IPS DF 4.7 (cell line): Measurements from ENCODE around the gene SPAG9.

Source experiments
- DNase-seq: peaks from one replicate; pipeline ENCODE4 v3.0.0-alpha.2; 2013; ENCODE audit warnings: low spot score; ENCODE audit errors: extremely low read depth

Gene SPAG9

DNA sequence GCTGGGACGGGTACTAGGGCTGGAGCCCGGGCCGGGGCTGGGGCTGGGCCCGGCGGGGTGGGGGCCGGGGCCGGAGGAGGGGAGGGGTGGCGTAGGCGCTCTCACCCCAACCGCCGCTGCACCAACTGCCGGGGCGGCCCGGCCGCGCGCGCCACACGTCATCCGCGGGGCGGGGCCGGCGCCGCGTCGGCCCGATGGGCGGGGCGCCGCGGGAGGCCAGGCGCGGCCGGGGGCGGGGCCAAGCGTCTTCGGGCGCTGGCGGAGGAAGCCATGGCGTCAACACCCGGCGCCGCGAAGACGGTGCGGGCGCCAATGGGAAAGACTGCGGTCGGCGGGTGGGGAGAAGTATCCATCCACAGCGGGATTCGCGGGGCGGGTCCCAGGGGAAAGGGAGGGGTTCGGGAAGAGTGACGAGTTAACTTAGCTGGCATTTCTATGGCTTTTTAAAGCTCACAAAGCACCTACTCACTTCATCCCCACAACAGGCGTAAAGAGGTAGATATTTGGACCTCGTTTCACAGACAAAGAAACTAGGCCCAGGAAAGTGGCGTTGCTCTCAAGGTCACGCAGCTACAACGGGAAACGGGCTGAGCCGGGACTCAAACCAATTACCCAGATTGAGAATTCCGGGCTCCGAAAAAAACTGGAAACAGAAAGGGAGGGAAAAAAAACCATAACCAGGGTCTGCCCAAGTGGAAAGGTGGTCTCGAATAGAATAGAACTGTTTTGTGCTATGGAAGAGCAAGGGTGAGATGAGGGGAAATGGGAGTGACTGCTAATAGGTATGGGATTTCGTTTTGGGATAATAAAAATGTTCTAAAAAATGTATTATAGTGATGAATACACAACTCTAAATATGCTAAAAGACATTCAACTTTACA, at the start of gene SPAG9:
Gene SPAG9 (minus strand): TSS at position 130 of the 881 bp plus-strand sequence. CDS start 212 bp downstream, outside the sequence.
- no peak for DNase-seq

GRCh38 chr17:51169340-51169739, 48.7 kb upstream of the SPAG9 start:
- DNase-seq = no peak

DNA sequence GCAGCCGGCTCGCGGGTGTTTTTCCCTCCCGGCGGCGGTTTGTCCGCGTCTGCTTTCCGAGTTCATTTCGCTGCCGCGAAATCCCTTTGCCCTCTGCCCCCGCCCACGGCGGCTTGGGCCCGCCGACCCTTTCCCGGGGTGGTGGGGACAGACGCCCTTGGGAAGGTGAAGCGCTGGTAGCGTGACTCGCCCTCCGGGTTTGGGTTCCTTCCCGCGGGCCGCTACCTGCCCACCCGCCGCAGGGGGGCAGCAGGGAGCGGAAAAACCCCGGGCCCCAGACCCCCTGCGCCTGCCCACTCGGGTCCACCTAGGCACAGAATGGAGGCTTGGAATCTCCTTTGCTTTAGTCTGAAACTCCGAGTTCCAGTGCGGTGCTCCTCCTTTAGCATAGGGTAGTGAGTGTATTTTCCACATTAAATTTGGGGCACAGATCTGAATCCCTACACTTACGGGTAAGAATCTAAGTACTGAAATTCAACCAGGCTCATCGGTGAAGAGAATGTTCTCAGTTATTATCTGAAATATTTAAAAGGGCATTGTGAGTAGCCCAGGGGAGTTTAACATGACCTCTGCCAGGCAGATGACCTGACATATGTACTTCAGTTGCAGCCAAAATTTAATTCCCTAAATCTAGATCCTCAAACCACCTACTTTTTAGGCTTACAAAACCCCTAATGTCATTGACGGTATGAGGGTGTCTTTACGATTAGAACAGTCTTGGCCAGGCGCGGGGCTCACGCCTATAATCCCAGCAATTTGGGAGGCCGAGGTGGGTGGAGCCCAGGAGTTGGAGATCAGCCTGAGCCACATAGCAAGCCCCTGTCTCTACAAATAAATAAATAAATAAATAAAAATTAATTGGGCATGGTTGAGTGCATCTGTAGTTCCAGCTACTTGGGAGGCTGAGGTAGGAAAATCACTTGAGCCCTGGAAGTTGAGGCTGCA, 46.6 kb upstream of the SPAG9 start:
- no peak for DNase-seq

DNA sequence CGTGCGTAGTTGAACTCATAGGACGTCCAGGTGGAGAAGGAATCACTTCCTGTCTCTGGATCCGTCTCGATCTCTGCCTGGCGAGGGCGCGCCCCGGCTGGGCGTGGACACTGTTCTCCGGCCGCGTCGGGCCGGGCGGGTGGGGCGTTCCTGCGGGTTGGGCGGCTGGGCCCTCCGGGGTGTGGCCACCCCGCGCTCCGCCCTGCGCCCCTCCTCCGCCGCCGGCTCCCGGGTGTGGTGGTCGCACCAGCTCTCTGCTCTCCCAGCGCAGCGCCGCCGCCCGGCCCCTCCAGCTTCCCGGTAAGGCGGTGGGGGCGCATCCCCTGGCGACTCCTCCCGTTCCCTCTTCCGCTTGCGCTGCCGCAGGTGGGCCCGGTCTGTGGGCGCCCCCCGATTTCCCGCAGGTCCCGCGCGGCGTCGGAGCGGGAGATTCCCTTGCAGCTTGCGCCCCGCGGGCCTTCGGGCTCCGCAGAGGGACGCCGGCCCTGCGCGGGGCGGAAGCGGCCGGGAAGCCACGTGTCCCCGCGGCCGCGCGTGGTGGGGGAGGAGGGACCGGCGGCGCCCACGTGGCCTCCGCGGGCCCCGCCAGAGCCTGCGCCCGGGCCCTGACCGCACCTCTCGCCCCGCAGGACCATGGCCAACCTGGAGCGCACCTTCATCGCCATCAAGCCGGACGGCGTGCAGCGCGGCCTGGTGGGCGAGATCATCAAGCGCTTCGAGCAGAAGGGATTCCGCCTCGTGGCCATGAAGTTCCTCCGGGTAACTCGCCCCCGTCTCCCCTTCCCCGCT, 45.7 kb upstream of the SPAG9 start, which contains the start of gene NME2:
Gene NME2 (plus strand): TSS at position 214 of the 789 bp plus-strand sequence. CDS start 420 bp downstream, at position 634.
- peak; percentile 33 for DNase-seq

- no peak for DNase-seq
Observed at GRCh38 chr17:51165680-51166197, 45.1 kb upstream of the SPAG9 start.

DNA sequence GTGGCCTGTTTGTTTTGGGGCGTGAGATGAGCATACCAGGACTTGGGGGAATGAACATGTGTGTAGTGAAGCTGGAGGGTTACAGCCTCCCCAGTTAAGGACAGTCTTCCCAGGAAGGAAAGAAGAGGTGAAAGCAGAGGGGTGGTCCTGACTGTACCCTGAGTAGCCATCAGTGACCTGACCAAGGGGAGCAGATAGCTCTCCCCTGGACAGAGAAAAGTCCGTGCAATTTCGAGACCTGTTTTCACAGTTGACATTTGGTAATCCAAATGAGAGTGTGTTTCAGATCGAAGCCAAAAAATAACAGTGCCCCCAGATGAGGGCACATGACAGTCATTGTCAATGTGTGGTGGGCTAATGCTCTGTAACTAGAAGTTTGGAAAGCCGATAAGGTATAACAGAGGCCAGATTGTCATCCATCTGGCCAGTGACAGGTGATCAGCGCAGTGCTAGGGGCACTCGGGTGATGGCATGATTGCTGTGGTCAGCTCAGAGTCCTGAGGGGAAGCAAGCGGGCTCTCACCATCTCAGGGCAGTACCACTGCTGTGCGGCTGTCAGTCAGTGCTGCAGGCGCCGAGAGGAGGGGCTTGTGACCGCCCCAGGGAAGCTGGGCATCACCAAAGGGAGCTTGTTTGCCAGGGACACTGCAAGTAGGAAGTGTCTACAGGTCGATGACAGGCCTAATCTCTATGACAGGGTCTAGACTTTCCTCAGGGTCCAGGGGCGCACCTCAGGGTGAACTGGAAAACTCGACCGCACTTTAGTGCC, 44.4 kb upstream of the SPAG9 start:
- DNase-seq = no peak

GRCh38 chr17:51161541-51161940, 40.9 kb upstream of the SPAG9 start:
- DNase-seq = no peak

DNA sequence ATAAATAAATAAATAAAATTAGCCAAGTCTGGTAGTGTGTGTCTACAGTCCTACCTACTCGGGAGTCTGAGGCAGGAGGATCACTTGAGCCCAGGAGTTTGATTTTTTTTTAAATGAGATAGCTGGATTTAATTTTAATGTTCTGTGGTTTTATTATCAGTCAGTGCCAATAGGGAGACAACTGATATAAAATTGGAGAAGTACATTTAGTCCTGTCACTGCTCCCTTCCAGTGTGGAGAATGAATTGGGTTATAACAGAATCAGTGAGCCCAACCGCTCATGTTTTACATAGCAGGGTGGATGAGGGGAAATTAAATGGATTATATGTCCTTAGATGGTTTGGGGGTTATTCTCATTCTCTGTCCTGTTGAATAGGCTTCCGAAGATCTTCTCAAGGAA, 38.9 kb upstream of the SPAG9 start:
- no peak for DNase-seq

- DNase-seq = no peak
Observed at GRCh38 chr17:51155416-51155815, 34.7 kb upstream of the SPAG9 start.

DNA sequence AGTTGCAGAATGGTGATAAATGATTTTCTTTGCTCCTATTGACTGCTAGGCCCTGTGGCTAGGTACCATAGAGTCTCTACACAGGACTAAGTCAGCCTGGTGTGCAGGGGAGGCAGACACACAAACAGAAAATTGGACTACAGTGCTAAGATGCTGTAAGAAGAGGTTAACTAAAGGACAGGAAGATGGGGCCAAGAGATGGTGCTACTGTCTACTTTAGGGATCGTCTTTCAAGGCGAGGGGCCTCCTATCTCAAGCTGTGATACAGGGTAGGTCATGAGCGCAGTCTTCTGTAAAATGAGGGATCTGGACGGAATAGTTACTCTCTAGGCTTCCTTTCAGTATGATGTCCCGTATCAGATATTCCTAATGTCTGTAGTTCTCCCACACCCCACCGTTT, 33.5 kb upstream of the SPAG9 start:
- DNase-seq = no peak

GRCh38 chr17:51153210-51154072, 32.8 kb upstream of the SPAG9 start, which contains the start of gene NME1:
NME1 (plus strand) TSS chr17:51153559; CDS start chr17:51155655, 2,096 bp downstream.
- DNase-seq = peak; percentile 98

DNA sequence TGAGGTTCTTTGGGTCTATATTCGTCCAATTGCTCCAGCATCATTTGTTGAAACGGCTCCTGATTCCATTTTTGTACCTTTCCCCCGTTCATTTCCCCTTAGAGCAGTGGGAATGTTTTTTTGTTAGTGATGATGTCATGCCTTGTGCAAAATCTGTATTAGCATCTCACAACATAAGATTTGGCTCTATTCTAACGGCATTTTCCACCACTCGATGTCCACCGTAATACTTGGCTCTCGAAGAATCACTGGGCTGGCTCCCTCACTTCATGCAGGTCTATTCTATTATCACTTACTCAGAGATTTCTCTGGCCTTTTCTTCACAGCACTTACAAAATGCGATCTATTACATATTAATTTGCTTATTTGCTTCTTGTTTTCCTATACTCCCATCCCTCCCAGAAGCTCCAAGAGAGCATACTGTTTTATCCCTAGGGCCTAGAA, 32.1 kb upstream of the SPAG9 start:
- no peak for DNase-seq

GRCh38 chr17:51150932-51151331, 30.3 kb upstream of the SPAG9 start:
- DNase-seq = no peak

- DNase-seq = no peak
Observed at GRCh38 chr17:51149163-51149562, 28.5 kb upstream of the SPAG9 start.

DNA sequence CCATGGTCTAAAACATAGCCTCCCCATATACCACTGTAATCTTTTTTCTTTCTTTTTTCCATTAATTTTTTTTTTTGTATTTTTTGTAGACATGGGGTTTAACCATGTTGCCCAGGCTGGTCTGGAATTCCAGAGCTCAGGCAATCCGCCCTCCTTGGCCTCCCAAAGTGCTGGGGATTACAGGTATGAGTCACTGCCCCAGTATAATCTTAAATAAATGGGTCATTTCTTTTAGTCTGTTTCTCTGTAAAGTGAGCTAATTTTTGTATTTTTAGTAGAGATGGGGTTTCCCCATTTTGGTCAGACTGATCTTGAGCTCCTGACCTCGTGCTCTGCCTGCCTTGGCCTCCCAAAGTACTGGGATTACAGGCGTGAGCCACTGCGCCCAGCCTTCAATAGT, 27.0 kb upstream of the SPAG9 start:
- no peak for DNase-seq

DNA sequence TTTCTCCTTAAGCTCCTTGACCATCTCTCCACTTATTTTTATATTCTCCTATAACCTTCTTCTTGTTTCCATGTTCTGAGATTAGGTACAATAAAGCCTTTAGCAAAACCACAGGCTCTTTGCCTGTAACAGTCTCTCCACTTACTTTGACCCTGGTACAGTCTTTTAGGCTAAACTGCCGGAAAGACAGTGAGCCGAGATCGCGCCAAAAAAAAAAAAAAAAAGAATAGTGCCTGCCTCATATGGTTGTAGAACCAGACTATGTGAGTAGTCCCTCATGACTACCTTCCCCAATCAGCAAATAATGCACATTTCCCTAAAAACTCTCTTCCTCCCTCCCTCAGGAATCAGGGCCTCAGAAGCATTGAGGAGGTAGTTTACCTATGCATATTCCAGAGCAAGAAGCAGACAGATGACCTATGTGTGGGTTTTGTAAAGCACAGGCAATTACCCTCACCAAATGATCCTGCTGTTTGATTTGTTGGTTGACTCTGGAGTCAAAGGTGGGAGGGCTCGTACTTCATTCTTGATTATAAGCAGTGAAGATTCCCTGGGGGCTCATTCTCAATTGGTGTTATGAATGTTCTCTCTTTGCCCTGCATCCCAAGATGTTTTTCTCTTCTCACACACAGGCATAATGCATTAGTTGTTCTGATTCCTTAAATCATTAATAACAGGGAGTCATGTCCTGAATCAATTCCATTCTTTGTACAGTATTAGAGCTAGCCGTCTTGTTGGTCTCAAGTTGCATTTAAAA, 23.8 kb upstream of the SPAG9 start:
- DNase-seq = no peak

DNA sequence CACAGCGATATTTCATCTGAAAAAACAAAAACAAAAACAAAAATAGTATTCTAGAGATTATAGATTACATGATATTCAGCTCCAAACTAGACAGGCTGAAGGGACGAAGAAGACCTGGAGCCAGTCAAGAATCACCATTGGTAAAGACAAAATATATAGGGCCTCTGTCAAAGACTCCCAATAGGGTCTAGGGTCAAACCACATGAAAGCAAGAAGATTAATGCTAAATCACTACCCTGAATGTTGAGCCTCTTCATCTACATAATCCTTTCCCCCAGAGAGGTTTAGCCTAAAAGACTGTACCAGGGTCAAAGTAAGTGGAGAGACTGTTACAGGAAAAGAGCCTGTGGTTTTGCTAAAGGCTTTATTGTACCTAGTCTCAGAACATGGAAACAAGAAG, 21.9 kb upstream of the SPAG9 start:
- no peak for DNase-seq

- DNase-seq = no peak
Observed at GRCh38 chr17:51135956-51136355, 15.3 kb upstream of the SPAG9 start.
